Suppressor macrophage treated with lipopolysaccharide for 4 hours (primary cell): ENCODE results near the gene CDX2.

Experiments used
- DNase-seq: peaks from one replicate; pipeline ENCODE4 v3.0.0-alpha.2; 2020

CDX2 gene

GRCh38 chr13:27913160-27913559, 56.0 kb downstream of the CDX2 start:
- no peak for DNase-seq

DNA sequence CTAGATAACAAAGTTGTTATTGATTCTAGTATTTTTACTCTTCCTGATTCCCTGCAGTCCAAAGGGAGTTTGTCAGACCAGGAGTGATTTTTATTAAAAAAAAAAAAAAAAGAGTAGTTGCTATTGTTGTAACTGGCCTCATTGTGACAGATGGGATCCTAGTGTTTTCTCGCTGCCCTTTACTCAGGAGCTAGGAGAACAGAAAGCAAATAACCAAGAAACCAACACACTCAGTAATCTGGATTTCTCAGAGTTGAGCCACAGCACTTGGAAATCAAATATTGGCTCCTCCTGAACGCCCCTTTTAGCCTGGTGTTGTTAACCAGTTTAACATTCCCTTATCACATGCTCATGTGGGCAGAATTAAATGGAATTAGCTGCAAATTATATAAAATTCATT, 57.6 kb downstream of the CDX2 start:
- no peak for DNase-seq
